Measurements from ENCODE around the gene CFAP126.

The CFAP126 gene

GRCh38 chr1:161399257-161399998 lies 31.8 kb upstream of the CFAP126 start (continued):
- TF ChIP-seq ZNF837 (tag by site-specific recombination; IDR thresholded peaks at IDR 0.05) = peak; percentile 89; the same call in 1 of the 2 replicates

DNA sequence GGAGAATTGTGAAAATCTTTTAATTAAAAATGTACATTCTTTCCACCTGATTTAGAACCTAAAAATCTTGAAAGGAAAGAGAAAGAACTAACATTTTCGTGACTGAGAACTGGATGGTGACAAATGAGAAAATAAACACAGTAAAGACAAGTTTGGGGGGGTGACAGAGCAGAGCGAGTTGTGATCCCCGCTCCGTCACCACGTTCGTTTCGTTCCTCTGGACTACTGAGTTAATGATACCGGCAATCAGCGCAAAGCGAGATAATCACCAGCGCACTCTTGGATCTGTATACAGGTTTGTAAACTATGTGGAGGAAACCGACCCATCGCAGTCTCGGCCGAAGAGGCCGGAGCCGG lies 31.2 kb upstream of the CFAP126 start:
- CTCF ChIA-PET = no interaction called here
- H3K27ac ChIP-seq (ENCODE audit: extremely low read depth, low read depth, low read length) = peak overlapping the region; percentile 89
- peak overlapping the region; percentile 94 for H3K4me3 ChIP-seq (ENCODE audit: low read depth, low read length)
- POLR2A ChIA-PET = no interaction called here
- H3K36me3 ChIP-seq (ENCODE audit: control insufficient read depth in 2 of 2, insufficient read depth in 1 of 2, low read length in 2 of 2) = no peaks in the 10 kb centered on the region
- no peaks in the 10 kb centered on the region for H3K9me3 ChIP-seq (ENCODE audit: control insufficient read depth, insufficient read depth, low read depth, low read length)
- H3K4me1 ChIP-seq (ENCODE audit: control insufficient read depth, insufficient read depth, low read length) = no peaks in the 10 kb centered on the region
- TF ChIP-seq ZNF580 (tag by site-specific recombination; IDR thresholded peaks at IDR 0.05) (no peak), ZNF626 (tag by site-specific recombination; IDR thresholded peaks at IDR 0.05) (no peak), ZNF596 (tag by site-specific recombination; IDR thresholded peaks at IDR 0.05) (peak; percentile 43; the same call in 1 of the 2 replicates), OVOL3 (tag by site-specific recombination; IDR thresholded peaks at IDR 0.05) (peak; percentile 46; the same call in 1 of the 2 replicates), ZBTB6 (tag by site-specific recombination; IDR thresholded peaks at IDR 0.05) (0 out of 2 replicates have a peak, but pooled peaks have one; percentile 50), BCL6B (tag by site-specific recombination; IDR thresholded peaks at IDR 0.05) (no peak), SALL2 (tag by site-specific recombination; IDR thresholded peaks at IDR 0.05; ENCODE audit: borderline replicate concordance) (no peak), ZNF660 (tag by site-specific recombination; IDR thresholded peaks at IDR 0.05) (no peak; the same call in 1 of the 2 replicates), ZNF664 (tag by site-specific recombination; IDR thresholded peaks at IDR 0.05) (no peak), ZNF18 (tag by site-specific recombination; IDR thresholded peaks at IDR 0.05) (no peak), FEZF1 (tag by site-specific recombination; IDR thresholded peaks at IDR 0.05) (no peak), ZNF423 (tag by site-specific recombination; IDR thresholded peaks at IDR 0.05) (no peak), ZSCAN16 (tag by site-specific recombination; IDR thresholded peaks at IDR 0.05) (0 out of 2 replicates have a peak, but pooled peaks have one; percentile 24), ZNF585B (tag by site-specific recombination; IDR thresholded peaks at IDR 0.05) (no peak), ZNF426 (tag by site-specific recombination; IDR thresholded peaks at IDR 0.05) (no peak), ZNF629 (tag by site-specific recombination; IDR thresholded peaks at IDR 0.05) (no peak), ZNF19 (tag by site-specific recombination; IDR thresholded peaks at IDR 0.05; ENCODE audit: low read depth) (no peak), ZNF624 (tag by site-specific recombination; IDR thresholded peaks at IDR 0.05) (no peak), ZNF654 (tag by site-specific recombination; IDR thresholded peaks at IDR 0.05; ENCODE audit: low read depth) (no peak)
- TF ChIP-seq, protein P1, sequence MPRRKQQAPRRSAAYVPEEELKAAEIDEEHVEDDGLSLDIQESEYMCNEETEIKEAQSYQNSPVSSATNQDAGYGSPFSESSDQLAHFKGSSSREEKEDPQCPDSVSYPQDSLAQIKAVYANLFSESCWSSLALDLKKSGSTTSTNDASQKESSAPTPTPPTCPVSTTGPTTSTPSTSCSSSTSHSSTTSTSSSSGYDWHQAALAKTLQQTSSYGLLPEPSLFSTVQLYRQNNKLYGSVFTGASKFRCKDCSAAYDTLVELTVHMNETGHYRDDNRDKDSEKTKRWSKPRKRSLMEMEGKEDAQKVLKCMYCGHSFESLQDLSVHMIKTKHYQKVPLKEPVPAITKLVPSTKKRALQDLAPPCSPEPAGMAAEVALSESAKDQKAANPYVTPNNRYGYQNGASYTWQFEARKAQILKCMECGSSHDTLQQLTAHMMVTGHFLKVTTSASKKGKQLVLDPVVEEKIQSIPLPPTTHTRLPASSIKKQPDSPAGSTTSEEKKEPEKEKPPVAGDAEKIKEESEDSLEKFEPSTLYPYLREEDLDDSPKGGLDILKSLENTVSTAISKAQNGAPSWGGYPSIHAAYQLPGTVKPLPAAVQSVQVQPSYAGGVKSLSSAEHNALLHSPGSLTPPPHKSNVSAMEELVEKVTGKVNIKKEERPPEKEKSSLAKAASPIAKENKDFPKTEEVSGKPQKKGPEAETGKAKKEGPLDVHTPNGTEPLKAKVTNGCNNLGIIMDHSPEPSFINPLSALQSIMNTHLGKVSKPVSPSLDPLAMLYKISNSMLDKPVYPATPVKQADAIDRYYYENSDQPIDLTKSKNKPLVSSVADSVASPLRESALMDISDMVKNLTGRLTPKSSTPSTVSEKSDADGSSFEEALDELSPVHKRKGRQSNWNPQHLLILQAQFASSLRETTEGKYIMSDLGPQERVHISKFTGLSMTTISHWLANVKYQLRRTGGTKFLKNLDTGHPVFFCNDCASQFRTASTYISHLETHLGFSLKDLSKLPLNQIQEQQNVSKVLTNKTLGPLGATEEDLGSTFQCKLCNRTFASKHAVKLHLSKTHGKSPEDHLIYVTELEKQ (tag by site-specific recombination; IDR thresholded peaks at IDR 0.05; ENCODE audit: borderline replicate concordance) = no peak
- TF ChIP-seq, protein P2, sequence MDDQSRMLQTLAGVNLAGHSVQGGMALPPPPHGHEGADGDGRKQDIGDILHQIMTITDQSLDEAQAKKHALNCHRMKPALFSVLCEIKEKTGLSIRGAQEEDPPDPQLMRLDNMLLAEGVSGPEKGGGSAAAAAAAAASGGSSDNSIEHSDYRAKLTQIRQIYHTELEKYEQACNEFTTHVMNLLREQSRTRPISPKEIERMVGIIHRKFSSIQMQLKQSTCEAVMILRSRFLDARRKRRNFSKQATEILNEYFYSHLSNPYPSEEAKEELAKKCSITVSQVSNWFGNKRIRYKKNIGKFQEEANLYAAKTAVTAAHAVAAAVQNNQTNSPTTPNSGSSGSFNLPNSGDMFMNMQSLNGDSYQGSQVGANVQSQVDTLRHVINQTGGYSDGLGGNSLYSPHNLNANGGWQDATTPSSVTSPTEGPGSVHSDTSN (CRISPR knock-in tag; IDR thresholded peaks at IDR 0.05) = no peak
- TF ChIP-seq, protein P3, sequence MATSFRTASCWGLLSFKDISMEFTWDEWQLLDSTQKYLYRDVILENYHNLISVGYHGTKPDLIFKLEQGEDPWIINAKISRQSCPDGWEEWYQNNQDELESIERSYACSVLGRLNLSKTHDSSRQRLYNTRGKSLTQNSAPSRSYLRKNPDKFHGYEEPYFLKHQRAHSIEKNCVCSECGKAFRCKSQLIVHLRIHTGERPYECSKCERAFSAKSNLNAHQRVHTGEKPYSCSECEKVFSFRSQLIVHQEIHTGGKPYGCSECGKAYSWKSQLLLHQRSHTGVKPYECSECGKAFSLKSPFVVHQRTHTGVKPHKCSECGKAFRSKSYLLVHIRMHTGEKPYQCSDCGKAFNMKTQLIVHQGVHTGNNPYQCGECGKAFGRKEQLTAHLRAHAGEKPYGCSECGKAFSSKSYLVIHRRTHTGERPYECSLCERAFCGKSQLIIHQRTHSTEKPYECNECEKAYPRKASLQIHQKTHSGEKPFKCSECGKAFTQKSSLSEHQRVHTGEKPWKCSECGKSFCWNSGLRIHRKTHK (tag by site-specific recombination; IDR thresholded peaks at IDR 0.05) = no peak
